Choroid plexus epithelial cell (primary cell): ENCODE data around the gene PKNOX1.
A peak's percentile ranks its signal among the peaks of the same experiment; 100 is the strongest.
"Not testable (repeated sequence)": the region's sequence is repeated elsewhere in the genome, so short reads cannot be mapped to it uniquely, and the experiment has no call there.

Experiments used
- DNase-seq: peaks from one replicate; pipeline ENCODE4 v3.0.0-alpha.2; 2010; ENCODE audit warnings: low read depth
- H3K4me3 ChIP-seq: 2 replicates; pipeline ENCODE4 v1.5.1; 2011; ENCODE audit warnings: low read depth, mild to moderate bottlenecking, control low read depth, low read length, moderate library complexity
- TF ChIP-seq, protein P1 (sequence below): conservative IDR thresholded peaks from 2 replicates; pipeline ENCODE4 v1.5.1; 2011; ENCODE audit warnings: low read depth, mild to moderate bottlenecking, control low read depth, inconsistent platforms, low read length, moderate library complexity

Gene PKNOX1

GRCh38 chr21:42973991-42974831 lies at the start of gene PKNOX1:
Gene PKNOX1, plus strand, starts transcription at chr21:42974562. Its CDS starts 29,820 bp downstream, at chr21:43004382.
- peak within 1 kb of the TSS; percentile 81 for H3K4me3 ChIP-seq
- TF ChIP-seq, protein P1, sequence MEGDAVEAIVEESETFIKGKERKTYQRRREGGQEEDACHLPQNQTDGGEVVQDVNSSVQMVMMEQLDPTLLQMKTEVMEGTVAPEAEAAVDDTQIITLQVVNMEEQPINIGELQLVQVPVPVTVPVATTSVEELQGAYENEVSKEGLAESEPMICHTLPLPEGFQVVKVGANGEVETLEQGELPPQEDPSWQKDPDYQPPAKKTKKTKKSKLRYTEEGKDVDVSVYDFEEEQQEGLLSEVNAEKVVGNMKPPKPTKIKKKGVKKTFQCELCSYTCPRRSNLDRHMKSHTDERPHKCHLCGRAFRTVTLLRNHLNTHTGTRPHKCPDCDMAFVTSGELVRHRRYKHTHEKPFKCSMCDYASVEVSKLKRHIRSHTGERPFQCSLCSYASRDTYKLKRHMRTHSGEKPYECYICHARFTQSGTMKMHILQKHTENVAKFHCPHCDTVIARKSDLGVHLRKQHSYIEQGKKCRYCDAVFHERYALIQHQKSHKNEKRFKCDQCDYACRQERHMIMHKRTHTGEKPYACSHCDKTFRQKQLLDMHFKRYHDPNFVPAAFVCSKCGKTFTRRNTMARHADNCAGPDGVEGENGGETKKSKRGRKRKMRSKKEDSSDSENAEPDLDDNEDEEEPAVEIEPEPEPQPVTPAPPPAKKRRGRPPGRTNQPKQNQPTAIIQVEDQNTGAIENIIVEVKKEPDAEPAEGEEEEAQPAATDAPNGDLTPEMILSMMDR, result peak; percentile 8
- peak; percentile 99 for DNase-seq

DNA sequence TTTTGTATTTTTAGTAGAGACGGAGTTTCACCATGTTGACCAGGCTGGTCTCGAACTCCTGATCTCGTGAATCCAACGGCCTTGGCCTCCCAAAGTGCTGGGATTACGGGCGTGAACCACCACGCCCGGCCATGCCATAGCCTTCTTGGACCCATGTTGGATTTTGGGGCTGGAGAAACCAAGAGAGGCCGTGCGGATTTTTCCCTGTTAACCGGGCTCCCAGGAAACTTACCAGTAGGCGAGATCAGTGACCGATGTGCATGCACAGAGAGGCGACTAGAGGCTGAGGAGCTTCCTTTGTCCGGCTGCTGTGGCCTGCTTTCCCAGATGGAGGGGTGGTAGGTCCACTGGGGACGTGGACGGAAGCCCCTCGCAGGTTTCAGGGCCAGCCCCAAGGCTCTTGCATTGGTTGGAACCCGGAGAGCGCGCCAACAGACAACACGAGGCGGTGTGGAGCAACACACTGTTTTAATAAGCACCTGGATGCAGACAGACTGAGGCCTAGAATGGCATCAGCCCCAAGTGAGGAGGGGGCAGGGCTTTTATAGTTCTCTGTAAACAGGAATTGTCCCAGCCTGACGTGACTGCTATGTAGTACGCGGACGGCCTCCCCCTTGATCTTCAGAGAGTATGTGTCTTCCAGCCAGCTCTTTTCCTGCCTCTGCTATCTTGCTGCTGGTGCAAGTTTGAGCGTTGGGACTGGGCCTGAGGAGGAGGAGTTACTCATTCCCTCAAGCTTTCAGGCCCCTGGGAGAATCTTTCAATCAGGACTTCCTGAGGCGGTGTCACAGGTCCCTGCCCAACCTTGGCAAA lies 49.0 kb upstream of the PKNOX1 start, which contains the start of gene ERVH48-1:
Gene ERVH48-1, minus strand, starts transcription at position 517 of the 813 bp plus-strand sequence. CDS start 6,624 bp downstream, outside the sequence.
- no peak within 1 kb of the TSS for H3K4me3 ChIP-seq
- TF ChIP-seq, protein P1, result no peak
- DNase-seq, result peak; percentile 11

GRCh38 chr21:42927474-42928200 lies 46.7 kb upstream of the PKNOX1 start:
- not testable (repeated sequence) for H3K4me3 ChIP-seq, DNase-seq

DNA sequence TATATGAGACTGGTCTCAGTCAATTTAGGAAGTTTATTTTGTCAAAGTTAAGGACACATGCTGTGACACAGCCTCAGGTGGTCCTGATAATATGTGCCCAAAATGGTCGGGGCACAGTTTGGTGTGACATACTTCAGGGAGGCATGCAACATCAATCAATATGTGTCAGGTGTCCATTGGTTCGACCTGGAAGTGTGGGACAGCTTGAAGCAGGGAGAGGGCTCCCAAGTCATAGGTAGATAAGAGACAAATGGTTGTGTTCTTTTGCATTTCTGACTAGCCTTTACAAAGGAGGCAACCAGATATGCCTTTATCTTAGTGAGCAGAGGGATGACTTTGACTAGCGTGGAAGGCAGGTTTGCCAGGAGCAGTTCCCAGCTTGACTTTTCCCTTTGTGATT lies 44.4 kb upstream of the PKNOX1 start:
- TF ChIP-seq, protein P1, result no peak
- H3K4me3 ChIP-seq, result no peak overlapping the region
- DNase-seq, result no peak

DNA sequence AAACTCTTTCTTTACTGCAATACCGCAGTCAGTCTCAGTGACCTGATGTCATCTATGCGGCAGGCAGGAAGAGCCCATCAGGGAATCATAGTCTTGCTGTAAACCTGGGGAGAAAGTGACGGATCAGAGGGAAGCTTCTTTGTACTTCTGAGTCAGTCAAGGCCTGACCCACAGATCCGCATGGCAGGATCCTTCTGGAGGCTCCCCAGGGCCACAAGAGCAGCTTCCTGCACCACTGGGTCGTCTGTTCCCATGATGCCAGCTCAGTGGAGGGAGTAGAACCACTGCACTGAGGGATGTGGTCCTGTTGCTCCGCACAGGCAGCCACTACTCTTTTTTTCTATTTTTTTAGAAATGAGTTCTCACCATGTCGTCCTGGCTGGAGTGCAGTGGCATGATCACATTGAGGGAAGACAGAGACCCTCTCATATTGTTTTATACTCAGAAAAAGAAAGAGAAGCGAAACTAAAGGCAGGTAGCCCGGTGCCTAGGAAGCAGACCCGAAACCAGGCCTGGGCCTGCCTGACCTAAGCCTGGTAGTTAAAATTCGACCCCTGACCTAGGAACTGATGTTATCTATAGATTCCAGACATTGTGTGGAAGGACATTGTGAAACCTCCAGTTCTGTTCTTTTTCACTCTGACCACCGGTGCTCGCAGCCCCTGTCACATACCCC lies 42.7 kb upstream of the PKNOX1 start:
- DNase-seq, result peak; percentile 13
- no peak overlapping the region for H3K4me3 ChIP-seq
- TF ChIP-seq, protein P1, result no peak

GRCh38 chr21:42932378-42933136 lies 41.8 kb upstream of the PKNOX1 start:
- not testable (repeated sequence) for H3K4me3 ChIP-seq, DNase-seq

DNA sequence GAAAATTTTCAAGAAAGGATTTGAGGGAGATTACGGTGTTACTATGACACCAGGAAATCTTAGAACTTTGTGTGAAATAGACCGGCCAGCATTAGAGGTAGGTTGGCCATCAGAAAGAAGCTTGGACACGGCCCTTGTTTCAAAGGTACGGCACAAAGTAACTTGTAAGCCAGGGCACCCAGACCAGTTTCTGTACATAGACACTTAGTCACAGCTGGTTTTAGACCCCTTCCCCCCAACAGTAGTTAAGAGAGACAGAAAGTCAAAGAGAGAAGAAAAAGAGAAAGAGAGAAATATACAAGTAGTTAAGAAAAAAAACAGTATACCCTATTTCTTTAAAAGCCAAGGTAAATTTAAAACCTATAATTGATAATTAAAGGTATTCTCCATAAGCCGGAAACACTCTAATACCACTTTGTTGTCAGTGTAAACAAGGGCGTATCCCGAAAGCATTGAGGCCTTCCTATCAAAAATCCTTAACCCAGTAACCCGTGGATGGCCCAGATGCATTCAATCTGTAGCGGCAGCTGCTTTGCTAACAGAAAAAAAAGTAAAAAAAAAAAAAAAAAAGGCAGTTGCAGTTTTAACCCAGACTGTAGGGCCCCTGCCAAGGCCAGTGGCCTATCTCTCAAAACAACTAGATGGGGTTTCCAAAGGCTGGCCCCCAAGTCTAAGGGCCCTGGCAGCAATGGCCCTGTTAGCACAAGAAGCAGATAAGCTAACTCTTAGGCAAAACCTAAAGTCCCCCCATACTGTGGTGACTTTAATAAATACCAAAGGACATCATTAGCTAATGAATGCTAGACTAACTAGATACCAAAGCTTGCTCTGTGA lies 41.0 kb upstream of the PKNOX1 start:
- not testable (repeated sequence) for H3K4me3 ChIP-seq
- peak; percentile 18 for DNase-seq

DNA sequence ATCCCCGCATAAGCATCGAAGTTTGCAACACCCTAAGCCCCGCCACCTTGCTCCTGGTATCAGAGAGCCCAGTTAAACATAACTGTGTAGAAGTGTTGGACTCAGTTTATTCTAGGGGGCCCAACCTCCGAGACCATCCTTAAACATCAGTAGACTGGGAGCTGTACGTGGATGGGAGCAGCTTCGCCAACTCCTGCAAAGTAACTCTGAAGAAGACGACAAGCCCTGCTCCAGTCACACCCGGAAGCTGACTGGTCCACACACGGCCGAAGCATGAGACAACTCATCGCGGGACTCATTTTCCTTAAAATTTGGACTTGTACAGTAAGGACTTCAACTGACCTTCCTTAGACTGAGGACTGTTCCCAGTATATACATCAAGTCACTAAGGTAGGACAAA lies 40.4 kb upstream of the PKNOX1 start:
- not testable (repeated sequence) for H3K4me3 ChIP-seq, DNase-seq

- not testable (repeated sequence) for DNase-seq, H3K4me3 ChIP-seq
Measured at GRCh38 chr21:42936360-42936759, 38.0 kb upstream of the PKNOX1 start.

DNA sequence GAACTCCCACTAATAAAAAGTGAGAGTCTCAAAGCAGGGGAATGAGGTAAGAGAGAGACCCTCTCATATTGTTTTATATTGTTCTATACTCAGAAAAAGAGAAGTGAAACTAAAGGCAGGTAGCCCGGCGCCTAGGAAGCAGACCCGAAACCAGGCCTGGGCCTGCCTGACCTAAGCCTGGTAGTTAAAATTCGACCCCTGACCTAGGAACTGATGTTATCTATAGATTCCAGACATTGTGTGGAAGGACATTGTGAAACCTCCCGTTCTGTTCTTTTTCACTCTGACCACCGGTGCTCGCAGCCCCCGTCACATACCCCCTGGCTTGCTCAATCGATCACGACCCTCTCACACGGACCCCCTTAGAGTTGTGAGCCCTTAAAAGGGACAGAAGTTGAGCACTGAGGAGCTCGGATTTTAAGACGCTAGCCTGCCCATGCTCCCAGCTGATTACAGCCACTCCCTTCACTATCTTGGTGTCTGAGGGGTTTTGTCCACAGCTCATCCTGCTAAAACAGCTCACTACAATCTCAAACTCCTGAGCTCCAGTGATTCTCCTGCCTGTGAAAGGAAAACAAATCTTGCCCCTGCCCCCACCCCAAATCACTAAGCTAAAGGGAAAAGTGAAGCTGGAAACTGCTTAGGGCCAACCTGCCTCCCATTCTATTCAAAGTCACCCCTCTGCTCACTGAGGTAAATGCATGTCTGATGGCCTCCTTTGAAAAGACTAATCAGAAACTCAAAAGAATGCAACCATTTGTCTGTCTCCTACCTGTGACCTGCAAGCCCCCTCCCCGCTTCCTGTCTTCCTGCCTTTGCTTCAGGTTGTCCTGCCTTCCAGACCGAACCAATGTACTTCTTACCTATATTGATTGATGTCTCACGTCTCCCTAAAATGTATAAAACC lies 37.1 kb upstream of the PKNOX1 start:
- H3K4me3 ChIP-seq, DNase-seq: not testable (repeated sequence)
